ENCODE results near the gene ZC3H4. TPM values are rescaled to one million over a fixed set of nuclear protein-coding genes. Genes with fewer than 3 reads are reported as not detected.

ZC3H4 gene
- total and polyA plus RNA-seq, 12 donors: 5.7 to 45.0 (median 23.6) TPM

- Histone ChIP-seq H3K27me3 (peaks cover 60% of the 10 kb centered on the region), H3K4me1 (replicated peaks in 1 of 2) (peaks cover 0 to 7% of the 10 kb centered on the region in 2 donors), H3K27ac (no peak overlapping the region), H3K9me3 (replicated peaks in 1 of 3) (no peaks in the 10 kb centered on the region), H3K36me3 (replicated peaks in 1 of 2) (no peaks in the 10 kb centered on the region), H3K4me3 (no peak overlapping the region)
- TF ChIP-seq CTCF (IDR thresholded peaks at IDR 0.05) (no peak), POLR2A (IDR thresholded peaks at IDR 0.05) (no peak)
- 72 to 92% (median 79%) methylated on average over 2 of the region's 2 CpGs for WGBS, 4 donors
- no peak for DNase-seq
- intact Hi-C loops (cut with DNase I): no loop called here
These were observed 87.4 kb downstream of the ZC3H4 start for GRCh38 chr19:47026156-47026555.

GRCh38 chr19:47024502-47024901 lies 89.1 kb downstream of the ZC3H4 start:
- Histone ChIP-seq H3K27me3 (peaks cover 65% of the 10 kb centered on the region), H3K9me3 (replicated peaks in 1 of 3) (no peaks in the 10 kb centered on the region), H3K36me3 (replicated peaks in 1 of 2) (no peaks in the 10 kb centered on the region), H3K4me3 (no peak overlapping the region), H3K4me1 (replicated peaks in 1 of 2) (peaks cover 0 to 12% of the 10 kb centered on the region in 2 donors), H3K27ac (no peak overlapping the region)
- WGBS, 4 donors: 41 to 58% (median 56%) methylated on average over 5 of the region's 5 CpGs
- TF ChIP-seq POLR2A (IDR thresholded peaks at IDR 0.05) (no peak), CTCF (IDR thresholded peaks at IDR 0.05) (no peak)
- DNase-seq: no peak
- intact Hi-C loops (cut with DNase I): no loop called here

GRCh38 chr19:47023448-47023794 lies 90.2 kb downstream of the ZC3H4 start:
- Histone ChIP-seq H3K36me3 (replicated peaks in 1 of 2) (no peaks in the 10 kb centered on the region), H3K27me3 (peaks cover 65% of the 10 kb centered on the region), H3K27ac (no peak overlapping the region), H3K9me3 (replicated peaks in 1 of 3) (no peaks in the 10 kb centered on the region), H3K4me3 (no peak overlapping the region), H3K4me1 (replicated peaks in 1 of 2) (peaks cover 0 to 12% of the 10 kb centered on the region in 2 donors)
- WGBS, 4 donors: 35 to 48% (median 38%) methylated on average over 5 to 7 of the region's 7 CpGs
- no peak for DNase-seq
- intact Hi-C loops (cut with DNase I): no loop called here
- no peak for TF ChIP-seq POLR2A (IDR thresholded peaks at IDR 0.05)
- TF ChIP-seq CTCF (IDR thresholded peaks at IDR 0.05): no peak

- H3K27ac ChIP-seq: no peak overlapping the region
- no peak overlapping the region for H3K4me3 ChIP-seq
- no peak for DNase-seq
- H3K27me3 ChIP-seq: peaks cover 59% of the 10 kb centered on the region
- no peak for TF ChIP-seq POLR2A (IDR thresholded peaks at IDR 0.05)
- no peak for TF ChIP-seq CTCF (IDR thresholded peaks at IDR 0.05)
- intact Hi-C loops (cut with DNase I): no loop called here
- H3K36me3 ChIP-seq (replicated peaks in 1 of 2): no peaks in the 10 kb centered on the region
- WGBS, 4 donors: 12 to 23% (median 17%) methylated on average over 29 to 33 of the region's 33 CpGs
- H3K4me1 ChIP-seq (replicated peaks in 1 of 2): peaks cover 0 to 12% of the 10 kb centered on the region in 2 donors
- H3K9me3 ChIP-seq (replicated peaks in 1 of 3): no peaks in the 10 kb centered on the region
These were observed 90.8 kb downstream of the ZC3H4 start for GRCh38 chr19:47022541-47023447.

Data from adrenal gland (tissue), 12 donors.